Measurements from ENCODE around the gene EPM2AIP1. TPM values are rescaled to one million over a fixed set of nuclear protein-coding genes. Genes with fewer than 3 reads are reported as not detected.

EPM2AIP1 gene
- polyA plus RNA-seq, 1 of the 3 experiments (the other 2 are of a cell fraction), result 4.7 TPM

DNA sequence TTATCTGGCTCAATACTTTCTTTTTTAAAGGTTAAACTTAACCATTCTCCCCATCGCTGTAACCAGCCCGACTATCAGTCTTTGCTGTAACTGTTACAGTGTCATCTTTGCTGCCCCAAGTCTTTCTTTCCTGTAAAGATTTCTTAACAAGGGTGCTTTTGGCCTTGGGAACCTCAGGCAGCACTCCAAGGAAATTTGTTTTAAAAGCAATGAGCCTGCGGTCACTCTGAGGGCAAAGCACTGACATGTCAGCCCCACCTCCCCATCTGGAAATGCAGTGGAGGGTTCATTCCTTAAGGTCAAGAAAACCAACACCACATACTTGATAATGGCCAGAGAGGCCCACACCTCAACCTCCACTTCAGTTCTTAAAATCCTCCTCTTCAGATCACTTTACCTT lies 51.3 kb downstream of the EPM2AIP1 start:
- CTCF ChIA-PET, result no interaction called here
- H3K27ac ChIP-seq (ENCODE audit: low read depth in 2 of 2, low read length in 1 of 2), result no peak overlapping the region

DNA sequence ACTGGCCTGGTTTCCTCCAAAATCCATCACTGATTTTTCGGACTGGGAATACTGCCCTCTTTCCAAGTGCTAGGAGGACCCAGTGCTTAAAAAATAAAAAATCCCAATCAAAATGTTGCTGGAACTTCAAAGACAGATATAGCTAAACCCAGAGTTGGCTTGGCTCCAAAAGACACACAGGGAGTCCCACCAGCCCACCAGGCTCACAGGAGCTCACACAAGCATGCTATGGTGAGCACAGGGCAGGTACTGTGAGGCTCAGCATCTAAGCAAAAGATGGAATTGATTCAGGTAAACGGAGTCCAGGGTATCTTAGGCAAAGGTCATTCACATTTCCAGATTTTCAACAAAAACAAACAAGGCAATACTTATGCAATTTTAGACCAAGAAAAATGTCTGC lies 51.8 kb downstream of the EPM2AIP1 start:
- Histone ChIP-seq H3K9ac (no peak overlapping the region), H3K9me3 (no peaks in the 10 kb centered on the region), H3K79me2 (ENCODE audit: insufficient read depth) (no peaks in the 10 kb centered on the region), H3K36me3 (replicated peaks in 1 of 2; ENCODE audit: control insufficient read depth in 1 of 2, insufficient read depth in 2 of 2, low read length in 1 of 2) (no peaks in the 10 kb centered on the region), H3K27me3 (ENCODE audit: insufficient read depth) (no peaks in the 10 kb centered on the region; the same call in 1 of the 2 replicates), H3K27ac (ENCODE audit: low read depth in 2 of 2, low read length in 1 of 2) (no peak overlapping the region), H2AFZ (ENCODE audit: low read depth) (no peak overlapping the region), H3K4me1 (ENCODE audit: control insufficient read depth in 1 of 2, insufficient read depth in 2 of 2, low read depth in 1 of 2, low read length in 1 of 2) (no peaks in the 10 kb centered on the region), H3K4me2 (no peak overlapping the region), H3K9me2 (no peaks in the 10 kb centered on the region), H4K20me1 (ENCODE audit: insufficient read depth) (no peaks in the 10 kb centered on the region), H3K4me3 (ENCODE audit: low read depth in 2 of 2, low read length in 1 of 2) (no peak overlapping the region), H3F3A (replicated peaks; ENCODE audit: insufficient read depth) (no peaks in the 10 kb centered on the region)
- DNase-seq, result no peak
- ChIA-PET POLR2A (no interaction called here), CTCF (no interaction called here)
- 60% methylated on average over 2 of the region's 2 CpGs for WGBS (ENCODE audit: low lambda C conversion rate)
- TF ChIP-seq, protein P1, sequence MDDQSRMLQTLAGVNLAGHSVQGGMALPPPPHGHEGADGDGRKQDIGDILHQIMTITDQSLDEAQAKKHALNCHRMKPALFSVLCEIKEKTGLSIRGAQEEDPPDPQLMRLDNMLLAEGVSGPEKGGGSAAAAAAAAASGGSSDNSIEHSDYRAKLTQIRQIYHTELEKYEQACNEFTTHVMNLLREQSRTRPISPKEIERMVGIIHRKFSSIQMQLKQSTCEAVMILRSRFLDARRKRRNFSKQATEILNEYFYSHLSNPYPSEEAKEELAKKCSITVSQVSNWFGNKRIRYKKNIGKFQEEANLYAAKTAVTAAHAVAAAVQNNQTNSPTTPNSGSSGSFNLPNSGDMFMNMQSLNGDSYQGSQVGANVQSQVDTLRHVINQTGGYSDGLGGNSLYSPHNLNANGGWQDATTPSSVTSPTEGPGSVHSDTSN (IDR thresholded peaks at IDR 0.05), result no peak
- no peak for TF ChIP-seq GABPA (IDR thresholded peaks at IDR 0.05; ENCODE audit: low read depth)
- TF ChIP-seq SIN3A (IDR thresholded peaks at IDR 0.05; ENCODE audit: borderline replicate concordance, low read depth, low read length), result no peak
- TF ChIP-seq, protein P2, sequence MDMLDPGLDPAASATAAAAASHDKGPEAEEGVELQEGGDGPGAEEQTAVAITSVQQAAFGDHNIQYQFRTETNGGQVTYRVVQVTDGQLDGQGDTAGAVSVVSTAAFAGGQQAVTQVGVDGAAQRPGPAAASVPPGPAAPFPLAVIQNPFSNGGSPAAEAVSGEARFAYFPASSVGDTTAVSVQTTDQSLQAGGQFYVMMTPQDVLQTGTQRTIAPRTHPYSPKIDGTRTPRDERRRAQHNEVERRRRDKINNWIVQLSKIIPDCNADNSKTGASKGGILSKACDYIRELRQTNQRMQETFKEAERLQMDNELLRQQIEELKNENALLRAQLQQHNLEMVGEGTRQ (IDR thresholded peaks at IDR 0.05; ENCODE audit: borderline replicate concordance, low read depth, low read length), result no peak
- no peak for TF ChIP-seq RCOR1 (IDR thresholded peaks at IDR 0.05; ENCODE audit: low read length)
- TF ChIP-seq, protein P3, sequence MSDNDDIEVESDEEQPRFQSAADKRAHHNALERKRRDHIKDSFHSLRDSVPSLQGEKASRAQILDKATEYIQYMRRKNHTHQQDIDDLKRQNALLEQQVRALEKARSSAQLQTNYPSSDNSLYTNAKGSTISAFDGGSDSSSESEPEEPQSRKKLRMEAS (IDR thresholded peaks at IDR 0.05; ENCODE audit: low read depth), result no peak
- no peak for TF ChIP-seq RFX5 (IDR thresholded peaks at IDR 0.05; ENCODE audit: low read length)
- no peak for TF ChIP-seq FOSL2 (IDR thresholded peaks at IDR 0.05; ENCODE audit: borderline replicate concordance, low read depth)
- TF ChIP-seq NRF1 (IDR thresholded peaks at IDR 0.05; ENCODE audit: low read depth, low read length), result no peak
- TF ChIP-seq, protein P4, sequence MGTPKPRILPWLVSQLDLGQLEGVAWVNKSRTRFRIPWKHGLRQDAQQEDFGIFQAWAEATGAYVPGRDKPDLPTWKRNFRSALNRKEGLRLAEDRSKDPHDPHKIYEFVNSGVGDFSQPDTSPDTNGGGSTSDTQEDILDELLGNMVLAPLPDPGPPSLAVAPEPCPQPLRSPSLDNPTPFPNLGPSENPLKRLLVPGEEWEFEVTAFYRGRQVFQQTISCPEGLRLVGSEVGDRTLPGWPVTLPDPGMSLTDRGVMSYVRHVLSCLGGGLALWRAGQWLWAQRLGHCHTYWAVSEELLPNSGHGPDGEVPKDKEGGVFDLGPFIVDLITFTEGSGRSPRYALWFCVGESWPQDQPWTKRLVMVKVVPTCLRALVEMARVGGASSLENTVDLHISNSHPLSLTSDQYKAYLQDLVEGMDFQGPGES (IDR thresholded peaks at IDR 0.05; ENCODE audit: low read depth, low read length), result no peak

More for the DNA sequence above, 51.3 kb downstream of the EPM2AIP1 start:
- Histone ChIP-seq H3K4me3 (ENCODE audit: low read depth in 2 of 2, low read length in 1 of 2) (no peak overlapping the region), H3K9me3 (no peaks in the 10 kb centered on the region), H3K79me2 (ENCODE audit: insufficient read depth) (no peaks in the 10 kb centered on the region), H4K20me1 (ENCODE audit: insufficient read depth) (no peaks in the 10 kb centered on the region), H3K4me1 (ENCODE audit: control insufficient read depth in 1 of 2, insufficient read depth in 2 of 2, low read depth in 1 of 2, low read length in 1 of 2) (no peaks in the 10 kb centered on the region), H3K36me3 (replicated peaks in 1 of 2; ENCODE audit: control insufficient read depth in 1 of 2, insufficient read depth in 2 of 2, low read length in 1 of 2) (no peaks in the 10 kb centered on the region), H2AFZ (ENCODE audit: low read depth) (no peak overlapping the region), H3K27me3 (ENCODE audit: insufficient read depth) (no peaks in the 10 kb centered on the region; the same call in 1 of the 2 replicates), H3K4me2 (no peak overlapping the region), H3K9ac (no peak overlapping the region), H3K9me2 (no peaks in the 10 kb centered on the region), H3F3A (replicated peaks; ENCODE audit: insufficient read depth) (no peaks in the 10 kb centered on the region)
- TF ChIP-seq MEF2A (IDR thresholded peaks at IDR 0.05; ENCODE audit: borderline replicate concordance, low read depth), result no peak
- POLR2A ChIA-PET, result no interaction called here
- no peak for DNase-seq
- WGBS (ENCODE audit: low lambda C conversion rate), result 64% methylated on average over 2 of the region's 3 CpGs

Measured in SK-N-SH (cell line).